Measurements from ENCODE around the gene C19orf73. TPM values are rescaled to one million over a fixed set of nuclear protein-coding genes. Genes with fewer than 3 reads are reported as not detected.

Gene C19orf73, protein sequence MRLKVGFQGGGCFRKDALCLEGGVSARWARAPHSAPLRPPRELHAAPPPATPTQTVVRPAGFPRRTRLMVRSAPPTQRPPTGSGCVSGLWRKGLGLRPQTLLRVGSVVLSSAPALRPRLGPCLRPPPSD
- 1 to 10 TPM in 3 of 4 donors, under 1 TPM in 1; 0.83 to 3.3 (median 1.9) TPM for total RNA-seq

GRCh38 chr19:49118565-49119410, at the start of gene C19orf73:
Gene C19orf73, minus strand, starts transcription at chr19:49119143. Its CDS starts 121 bp downstream, at chr19:49119022.
- H3K27ac ChIP-seq (replicated peaks in 1 of 4), result peak within 1 kb of the TSS; percentile 92 to 99 (median 97)
- H3K4me1 ChIP-seq, result peaks cover 29 to 49% (median 41%) of the 10 kb centered on the region in 4 donors
- peak within 1 kb of the TSS; percentile 63 to 86 (median 70) for H3K4me3 ChIP-seq
- DNase-seq (ENCODE audit: extremely low spot score), result peak; percentile 97
- no peak for TF ChIP-seq EP300 (IDR thresholded peaks at IDR 0.05)
- peak; percentile 78 to 85 for TF ChIP-seq POLR2AphosphoS5 (IDR thresholded peaks at IDR 0.05)
- peak in 1 of 3 experiments; percentile 16 for TF ChIP-seq CTCF (IDR thresholded peaks at IDR 0.05)
- no peak for TF ChIP-seq POLR2A (IDR thresholded peaks at IDR 0.05; ENCODE audit: low read depth)
- H3K9me3 ChIP-seq, result no peaks in the 10 kb centered on the region
- 0% methylated on average over 1 of the region's 85 CpGs for WGBS
- H3K36me3 ChIP-seq, result peaks cover 0 to 4% (median 0%) of the 10 kb centered on the region in 4 donors
- no peaks in the 10 kb centered on the region for H3K27me3 ChIP-seq
- intact Hi-C loops (cut with DNase I), result no loop called here

GRCh38 chr19:49168421-49168820, 49.5 kb upstream of the C19orf73 start:
- DNase-seq (ENCODE audit: extremely low spot score), result no peak
- TF ChIP-seq CTCF (IDR thresholded peaks at IDR 0.05) (no peak), POLR2A (IDR thresholded peaks at IDR 0.05; ENCODE audit: low read depth) (no peak), EP300 (IDR thresholded peaks at IDR 0.05) (no peak), POLR2AphosphoS5 (IDR thresholded peaks at IDR 0.05) (no peak)
- intact Hi-C loops (cut with DNase I), result no loop called here
- Histone ChIP-seq H3K4me3 (no peak overlapping the region), H3K27me3 (no peaks in the 10 kb centered on the region), H3K9me3 (no peaks in the 10 kb centered on the region), H3K27ac (replicated peaks in 1 of 4) (no peak overlapping the region), H3K36me3 (peaks cover 28 to 58% (median 58%) of the 10 kb centered on the region in 4 donors), H3K4me1 (peaks cover 15 to 26% (median 24%) of the 10 kb centered on the region in 4 donors)
- 81% methylated on average over 10 of the region's 23 CpGs for WGBS

DNA sequence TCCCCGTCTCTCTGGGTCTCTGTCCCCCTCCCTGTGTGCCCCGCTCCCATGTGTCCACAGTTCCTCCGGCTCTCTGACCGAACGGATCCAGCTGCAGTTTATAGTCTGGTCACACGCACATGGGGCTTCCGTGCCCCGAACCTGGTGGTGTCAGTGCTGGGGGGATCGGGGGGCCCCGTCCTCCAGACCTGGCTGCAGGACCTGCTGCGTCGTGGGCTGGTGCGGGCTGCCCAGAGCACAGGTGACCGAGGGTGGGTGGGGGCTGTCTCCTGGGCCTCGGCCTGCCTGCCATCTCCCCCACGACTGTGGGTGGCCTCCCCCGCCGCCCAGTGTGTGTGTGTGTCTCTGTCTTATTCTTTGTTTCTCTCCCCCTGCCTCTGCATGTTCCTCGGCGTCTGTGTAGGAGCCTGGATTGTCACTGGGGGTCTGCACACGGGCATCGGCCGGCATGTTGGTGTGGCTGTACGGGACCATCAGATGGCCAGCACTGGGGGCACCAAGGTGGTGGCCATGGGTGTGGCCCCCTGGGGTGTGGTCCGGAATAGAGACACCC, 49.0 kb upstream of the C19orf73 start:
- Histone ChIP-seq H3K4me1 (peaks cover 15 to 28% (median 24%) of the 10 kb centered on the region in 4 donors), H3K27me3 (no peaks in the 10 kb centered on the region), H3K4me3 (no peak overlapping the region), H3K36me3 (peaks cover 27 to 53% (median 53%) of the 10 kb centered on the region in 4 donors), H3K9me3 (no peaks in the 10 kb centered on the region), H3K27ac (replicated peaks in 1 of 4) (no peak overlapping the region)
- WGBS, result 78% methylated on average over 25 of the region's 25 CpGs
- TF ChIP-seq EP300 (IDR thresholded peaks at IDR 0.05), result no peak
- TF ChIP-seq POLR2A (IDR thresholded peaks at IDR 0.05; ENCODE audit: low read depth), result no peak
- TF ChIP-seq POLR2AphosphoS5 (IDR thresholded peaks at IDR 0.05), result no peak
- TF ChIP-seq CTCF (IDR thresholded peaks at IDR 0.05), result no peak
- intact Hi-C loops (cut with DNase I), result no loop called here
- no peak for DNase-seq (ENCODE audit: extremely low spot score)

DNA sequence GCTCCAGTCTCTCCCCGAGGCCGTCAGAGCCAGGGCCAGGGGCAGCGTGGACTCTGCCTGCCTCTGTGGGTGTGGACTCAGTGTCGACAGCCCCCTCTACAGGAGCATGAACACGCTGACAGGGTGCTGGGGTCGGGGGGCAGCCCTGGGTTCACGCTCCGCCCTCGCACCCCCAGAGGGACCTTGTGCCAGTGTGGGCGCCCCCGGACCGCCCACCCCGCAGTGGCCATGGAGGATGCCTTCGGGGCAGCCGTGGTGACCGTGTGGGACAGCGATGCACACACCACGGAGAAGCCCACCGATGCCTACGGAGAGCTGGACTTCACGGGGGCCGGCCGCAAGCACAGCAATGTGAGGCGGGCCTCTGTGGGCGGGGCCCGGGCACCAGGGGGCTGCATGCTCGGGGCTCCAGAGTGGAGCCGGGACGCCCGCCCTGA, 46.9 kb upstream of the C19orf73 start:
- peak overlapping the region; percentile 13 to 25 (median 18) for H3K4me3 ChIP-seq
- TF ChIP-seq POLR2A (IDR thresholded peaks at IDR 0.05; ENCODE audit: low read depth) (no peak), CTCF (IDR thresholded peaks at IDR 0.05) (no peak), EP300 (IDR thresholded peaks at IDR 0.05) (no peak), POLR2AphosphoS5 (IDR thresholded peaks at IDR 0.05) (no peak)
- H3K27ac ChIP-seq (replicated peaks in 1 of 4), result peak overlapping the region; percentile 80 to 87 (median 84)

More for the DNA sequence above, 46.9 kb upstream of the C19orf73 start:
- Histone ChIP-seq H3K4me1 (peaks cover 15 to 29% (median 24%) of the 10 kb centered on the region in 4 donors), H3K9me3 (no peaks in the 10 kb centered on the region), H3K36me3 (peaks cover 8 to 45% (median 39%) of the 10 kb centered on the region in 4 donors), H3K27me3 (no peaks in the 10 kb centered on the region)
- WGBS, result 65% methylated on average over 9 of the region's 30 CpGs
- intact Hi-C loops (cut with DNase I), result no loop called here
- DNase-seq (ENCODE audit: extremely low spot score), result no peak

Data from esophagus muscularis mucosa (tissue), 4 donors.